Measurements from ENCODE around the gene ATXN2.

GRCh38 chr12:111411185-111411764 is 187.8 kb downstream of the ATXN2 start:
- TF ChIP-seq CTCF (IDR thresholded peaks at IDR 0.05) (no peak), POLR2A (IDR thresholded peaks at IDR 0.05) (no peak)
